Stomach (tissue), 4 donors: ENCODE results near the gene TAPT1.

ENCODE experiments used
- CTCF ChIP-seq, 7 experiments: fragments of 450-650 bp in 4 of 7; fragments of 200-600 bp in 3 of 7; sonication (generic) in 3 of 7; IDR thresholded peaks; one replicate each; pipeline ENCODE4 v1.5.1; 2016 to 2019; ENCODE audit warnings: antibody characterized with exemption in 7 of 7, control low read depth in 2 of 7, mild to moderate bottlenecking in 1 of 7
- EP300 ChIP-seq: sonication (generic); formaldehyde crosslinking; IDR thresholded peaks from one replicate; pipeline ENCODE4 v1.6.1; 2017; ENCODE audit warnings: antibody characterized with exemption
- POLR2A ChIP-seq, 4 donors: fragments of 450-650 bp; IDR thresholded peaks; one replicate each; pipeline ENCODE4 v1.6.1; 2016; ENCODE audit warnings: antibody characterized with exemption in 4 of 4, control low read depth in 2 of 4, mild to moderate bottlenecking in 1 of 4, moderate library complexity in 1 of 4
- POLR2AphosphoS5 ChIP-seq, 3 donors: sonication (generic); formaldehyde crosslinking; IDR thresholded peaks; one replicate each; pipeline ENCODE4 v1.6.1; 2016; ENCODE audit warnings: antibody characterized with exemption in 3 of 3

- TF ChIP-seq CTCF (IDR thresholded peaks at IDR 0.05) (no peak), POLR2A (IDR thresholded peaks at IDR 0.05) (no peak), POLR2AphosphoS5 (IDR thresholded peaks at IDR 0.05) (no peak), EP300 (no peak)
Observed at GRCh38 chr4:16116493-16116990, 109.7 kb downstream of the TAPT1 start.
